ENCODE results near the gene KMO. TPM values are rescaled to one million over a fixed set of nuclear protein-coding genes. Genes with fewer than 3 reads are reported as not detected.

Gene KMO
- total and polyA plus RNA-seq, 2 donors from 2014 or later = 2.3 to 35.5 TPM

GRCh38 chr1:241622669-241623068 is 90.5 kb downstream of the KMO start:
- no peak for FAIRE-seq
- no peak overlapping the region for H3K27ac ChIP-seq (ENCODE audit: low read depth in 2 of 2, low read length in 2 of 2)
- intact Hi-C loops (cut with DNase I) = loop anchor here (10.0 kb wide), 1 partner anchor 88 kb away; the partner anchor contains the start of gene KMO
- no peaks in the 10 kb centered on the region for H3K9me3 ChIP-seq (ENCODE audit: control insufficient read depth in 2 of 3, insufficient read depth in 1 of 3, low read length in 3 of 3)
- no peak overlapping the region for H3K4me3 ChIP-seq (ENCODE audit: low read length in 3 of 3)
- TF ChIP-seq CTCF (IDR thresholded peaks at IDR 0.05; ENCODE audit: borderline replicate concordance, extremely low read depth, insufficient read depth) = no peak
- H3K9ac ChIP-seq (ENCODE audit: low read length in 3 of 3) = no peak overlapping the region
- peaks cover 0 to 7% (median 0%) of the 10 kb centered on the region in 3 donors for H3K4me1 ChIP-seq (ENCODE audit: control insufficient read depth in 2 of 3, insufficient read depth in 2 of 3, low read depth in 1 of 3, low read length in 3 of 3)
- H3K36me3 ChIP-seq (ENCODE audit: control insufficient read depth in 2 of 3, insufficient read depth in 3 of 3, low read length in 3 of 3) = no peaks in the 10 kb centered on the region
- no peaks in the 10 kb centered on the region for H3K27me3 ChIP-seq (ENCODE audit: control insufficient read depth, insufficient read depth, low read length)
- DNase-seq = no peak

DNA sequence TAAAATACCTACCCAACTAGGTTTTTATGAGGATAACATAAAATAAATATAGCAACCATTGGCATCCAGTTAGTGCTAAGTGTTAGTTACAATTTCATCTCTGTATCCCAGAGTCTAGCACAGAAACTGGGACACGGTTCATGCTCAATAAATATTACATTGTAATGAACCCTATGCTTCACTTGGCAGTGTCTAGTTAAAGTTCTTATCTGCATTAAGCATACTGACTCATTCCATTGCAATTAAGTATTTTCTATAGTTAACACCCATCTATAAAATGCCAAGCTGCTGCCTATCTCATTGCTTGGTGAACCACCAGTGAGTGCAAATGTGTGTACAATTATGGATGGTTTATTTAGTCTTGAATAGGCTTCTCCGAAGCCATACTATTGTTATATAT is 92.8 kb downstream of the KMO start:
- DNase-seq (no peak), FAIRE-seq (no peak)
- Histone ChIP-seq H3K27me3 (ENCODE audit: control insufficient read depth, insufficient read depth, low read length) (no peaks in the 10 kb centered on the region), H3K9ac (ENCODE audit: low read length in 3 of 3) (no peak overlapping the region), H3K27ac (ENCODE audit: low read depth in 2 of 2, low read length in 2 of 2) (no peak overlapping the region), H3K4me1 (ENCODE audit: control insufficient read depth in 2 of 3, insufficient read depth in 2 of 3, low read depth in 1 of 3, low read length in 3 of 3) (peaks cover 0 to 7% (median 0%) of the 10 kb centered on the region in 3 donors), H3K9me3 (ENCODE audit: control insufficient read depth in 2 of 3, insufficient read depth in 1 of 3, low read length in 3 of 3) (no peaks in the 10 kb centered on the region), H3K4me3 (ENCODE audit: low read length in 3 of 3) (no peak overlapping the region), H3K36me3 (ENCODE audit: control insufficient read depth in 2 of 3, insufficient read depth in 3 of 3, low read length in 3 of 3) (no peaks in the 10 kb centered on the region)
- intact Hi-C loops (cut with DNase I) = loop anchor here (10.0 kb wide), 1 partner anchor 90 kb away; the partner anchor contains the start of gene KMO
- no peak for TF ChIP-seq CTCF (IDR thresholded peaks at IDR 0.05; ENCODE audit: borderline replicate concordance, extremely low read depth, insufficient read depth)

DNA sequence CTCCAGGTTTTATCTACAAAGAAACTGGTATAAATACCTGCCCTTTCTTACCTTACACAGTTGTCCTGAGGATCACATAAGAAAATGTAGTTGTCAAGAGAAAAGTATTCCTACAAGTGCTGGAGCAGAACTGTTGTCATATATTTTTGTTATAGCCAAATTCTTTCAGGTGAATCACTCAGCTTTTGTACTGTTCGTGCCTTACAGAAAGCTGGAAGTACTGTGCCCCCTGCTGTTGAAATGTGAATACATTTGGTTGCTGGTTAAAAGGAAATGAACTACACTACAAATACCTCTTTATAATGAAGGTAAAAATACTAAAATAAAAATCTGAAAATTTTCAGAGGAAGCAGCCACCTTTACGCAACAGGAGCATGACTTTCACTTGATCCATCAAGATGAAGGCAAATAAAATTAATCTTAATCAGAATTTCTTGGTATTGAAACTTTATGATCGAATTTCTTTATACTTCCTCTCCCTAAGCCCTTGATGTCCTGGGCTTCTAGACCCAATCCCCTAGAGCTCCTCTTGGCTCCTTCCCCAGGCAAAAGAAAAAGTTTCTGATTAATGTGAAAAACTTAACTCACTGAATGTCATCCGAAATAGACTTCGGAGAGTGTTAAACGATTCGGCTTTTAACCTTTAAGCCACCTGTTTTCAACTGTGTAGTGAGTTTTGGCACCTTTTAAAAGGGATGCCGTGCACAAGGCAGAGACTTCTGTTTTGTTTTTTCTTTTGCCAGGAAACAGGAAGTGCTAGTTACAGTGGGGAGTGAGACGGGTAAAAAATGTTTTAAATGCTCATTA is 95.5 kb downstream of the KMO start:
- peak; percentile 41 for TF ChIP-seq CTCF (IDR thresholded peaks at IDR 0.05; ENCODE audit: borderline replicate concordance, extremely low read depth, insufficient read depth)
- Histone ChIP-seq H3K27me3 (ENCODE audit: control insufficient read depth, insufficient read depth, low read length) (no peaks in the 10 kb centered on the region), H3K4me3 (ENCODE audit: low read length in 3 of 3) (no peak overlapping the region), H3K36me3 (ENCODE audit: control insufficient read depth in 2 of 3, insufficient read depth in 3 of 3, low read length in 3 of 3) (no peaks in the 10 kb centered on the region), H3K27ac (ENCODE audit: low read depth in 2 of 2, low read length in 2 of 2) (no peak overlapping the region), H3K9ac (ENCODE audit: low read length in 3 of 3) (no peak overlapping the region), H3K9me3 (ENCODE audit: control insufficient read depth in 2 of 3, insufficient read depth in 1 of 3, low read length in 3 of 3) (no peaks in the 10 kb centered on the region), H3K4me1 (ENCODE audit: control insufficient read depth in 2 of 3, insufficient read depth in 2 of 3, low read depth in 1 of 3, low read length in 3 of 3) (no peaks in the 10 kb centered on the region)
- intact Hi-C loops (cut with DNase I) = loop anchor here (10.0 kb wide), 1 partner anchor 93 kb away; the partner anchor contains the start of gene KMO
- FAIRE-seq (peak; percentile 73), DNase-seq (peak in 2 of 5 donors; percentile 51 to 70)

Measured in kidney (tissue), 14 donors.